Hematopoietic multipotent progenitor cell treated with erythropoietin and hydrocortisone succinate and interleukin-3 and kit ligand, for 4 days (in vitro differentiated cells): ENCODE measurements around the gene MPV17L2.
"Not testable (repeated sequence)": the region's sequence is repeated elsewhere in the genome, so short reads cannot be mapped to it uniquely, and the experiment has no call there.

ENCODE experiments used
- DNase-seq: peaks from one replicate; pipeline ENCODE4 v3.0.0-alpha.2; 2015

Gene MPV17L2

DNA sequence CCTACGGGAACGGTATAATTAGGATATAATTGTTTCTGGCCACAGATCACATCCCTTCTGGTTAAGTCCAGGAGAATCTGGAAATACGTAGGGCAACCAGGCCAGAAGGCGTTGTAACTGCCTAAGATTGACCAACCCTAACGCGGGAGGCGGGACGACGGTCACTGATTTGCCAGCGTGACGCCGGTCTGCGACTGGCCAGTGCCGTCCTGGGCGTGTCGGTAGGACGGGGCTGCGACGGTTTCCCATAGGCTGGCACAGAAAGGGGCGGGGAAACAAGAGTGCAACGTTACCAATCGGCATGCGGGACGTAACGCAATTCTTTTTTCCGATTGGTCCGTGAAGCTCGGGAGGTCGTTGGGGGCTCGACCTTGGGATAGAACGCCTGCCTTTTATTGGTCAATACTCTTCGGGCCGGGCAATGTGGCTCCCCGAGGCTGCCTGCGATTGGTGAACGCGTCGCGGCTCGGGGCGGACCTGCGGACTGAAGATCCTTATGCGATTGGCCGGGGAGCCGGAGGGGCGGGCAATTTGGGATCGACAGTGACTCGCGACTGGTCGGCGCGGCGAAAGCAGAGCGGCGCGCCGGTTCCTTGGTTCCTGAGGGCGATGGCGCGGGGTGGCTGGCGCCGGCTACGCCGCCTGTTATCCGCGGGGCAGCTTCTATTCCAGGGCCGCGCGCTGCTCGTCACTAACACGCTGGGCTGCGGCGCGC, at the start of gene MPV17L2:
Gene MPV17L2 (plus strand): TSS at position 546 of the 715 bp plus-strand sequence. CDS start 64 bp downstream, at position 610.
- peak; percentile 100 for DNase-seq

DNA sequence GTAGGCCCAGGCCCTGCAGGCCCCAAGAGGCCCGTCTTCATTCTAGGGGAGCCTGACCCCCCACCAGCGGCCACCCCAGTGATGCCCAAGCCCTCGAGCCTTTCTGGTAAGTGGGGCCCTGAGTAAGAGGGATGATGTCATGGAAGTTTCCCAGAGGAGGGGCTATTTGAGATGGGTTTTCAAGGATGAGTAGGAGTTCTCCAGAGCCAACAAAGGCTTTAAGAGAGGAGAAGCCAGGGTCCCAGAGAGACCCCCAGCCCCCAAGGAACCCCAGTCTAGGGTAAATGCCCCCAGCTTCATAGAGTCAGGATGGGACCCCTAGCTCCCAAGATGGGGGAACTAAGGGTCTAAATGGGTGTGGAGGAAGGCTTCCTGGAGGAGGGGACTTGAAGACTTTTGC, 49.1 kb upstream of the MPV17L2 start:
- no peak for DNase-seq

DNA sequence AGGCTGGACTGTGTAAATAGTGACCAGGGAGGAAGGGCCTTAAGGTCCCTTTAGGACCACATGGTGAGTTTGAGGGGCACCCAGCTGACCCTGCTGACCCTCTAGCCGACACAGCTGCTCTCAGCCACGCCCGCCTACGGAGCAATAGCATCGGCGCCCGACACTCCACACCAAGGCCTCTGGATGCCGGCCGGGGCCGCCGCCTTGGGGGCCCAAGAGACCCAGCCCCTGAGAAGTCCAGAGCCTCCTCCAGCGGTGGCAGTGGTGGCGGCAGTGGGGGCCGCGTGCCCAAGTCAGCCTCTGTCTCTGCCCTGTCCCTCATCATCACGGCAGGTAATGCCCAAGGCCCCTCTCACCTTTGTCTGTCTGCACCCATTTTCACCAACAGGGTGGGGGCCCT, 48.7 kb upstream of the MPV17L2 start:
- DNase-seq = no peak

DNA sequence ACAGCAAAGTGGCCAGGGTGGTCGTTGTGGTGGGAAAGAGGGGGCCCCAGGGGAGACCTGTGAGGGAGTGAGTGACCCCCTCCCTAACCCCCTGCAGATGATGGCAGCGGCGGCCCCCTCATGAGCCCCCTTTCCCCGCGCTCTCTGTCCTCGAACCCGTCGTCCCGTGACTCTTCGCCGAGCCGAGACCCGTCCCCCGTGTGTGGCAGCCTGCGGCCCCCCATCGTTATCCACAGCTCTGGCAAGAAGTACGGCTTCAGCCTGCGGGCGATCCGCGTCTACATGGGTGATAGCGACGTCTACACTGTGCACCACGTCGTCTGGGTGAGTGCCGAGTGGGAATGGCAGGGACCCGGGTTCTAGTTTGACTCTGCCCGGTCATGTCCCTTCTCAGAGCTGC, 48.1 kb upstream of the MPV17L2 start:
- DNase-seq = no peak

DNA sequence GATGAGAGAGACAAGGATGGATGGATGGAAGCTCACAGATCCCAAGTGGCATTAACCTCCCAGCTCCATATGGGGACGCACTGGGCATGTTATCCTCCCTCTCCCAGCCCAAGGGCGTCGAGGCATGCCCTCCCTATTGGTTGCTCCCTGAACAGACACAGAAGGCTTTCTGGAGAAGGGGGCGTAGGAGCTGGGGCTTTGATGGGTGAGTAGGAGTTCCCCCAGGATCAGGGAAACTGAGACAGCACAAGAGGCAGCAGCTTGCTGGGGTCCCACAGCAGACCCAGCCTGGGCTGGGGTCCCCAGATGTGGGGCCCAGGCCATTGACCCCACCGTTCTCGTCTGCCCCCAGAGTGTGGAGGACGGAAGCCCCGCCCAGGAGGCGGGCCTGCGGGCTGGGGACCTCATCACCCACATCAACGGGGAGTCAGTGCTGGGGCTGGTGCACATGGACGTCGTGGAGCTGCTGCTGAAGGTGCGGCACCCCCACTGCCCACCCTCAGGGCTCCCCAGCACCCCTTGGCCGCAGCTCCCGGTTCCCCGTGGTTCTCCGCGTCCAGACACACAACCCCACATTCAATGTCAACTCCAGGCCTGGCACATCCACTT, 47.5 kb upstream of the MPV17L2 start:
- no peak for DNase-seq

DNA sequence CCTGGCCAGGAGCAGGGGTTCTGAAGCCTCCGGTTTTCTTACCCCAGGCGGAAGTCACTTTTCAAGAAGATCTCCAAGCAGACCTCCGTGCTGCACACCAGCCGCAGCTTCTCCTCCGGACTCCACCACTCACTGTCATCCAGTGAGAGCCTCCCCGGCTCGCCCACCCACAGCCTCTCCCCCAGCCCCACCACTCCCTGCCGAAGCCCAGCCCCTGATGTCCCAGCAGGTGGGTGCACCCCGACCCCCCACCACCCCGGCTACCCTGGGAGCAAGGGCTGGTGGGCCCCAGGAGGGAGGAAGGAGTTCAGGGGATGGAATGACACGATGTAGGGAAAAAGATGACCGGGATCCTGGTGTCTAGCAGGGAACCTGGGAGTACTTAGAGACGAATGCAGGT, 45.6 kb upstream of the MPV17L2 start:
- no peak for DNase-seq

DNA sequence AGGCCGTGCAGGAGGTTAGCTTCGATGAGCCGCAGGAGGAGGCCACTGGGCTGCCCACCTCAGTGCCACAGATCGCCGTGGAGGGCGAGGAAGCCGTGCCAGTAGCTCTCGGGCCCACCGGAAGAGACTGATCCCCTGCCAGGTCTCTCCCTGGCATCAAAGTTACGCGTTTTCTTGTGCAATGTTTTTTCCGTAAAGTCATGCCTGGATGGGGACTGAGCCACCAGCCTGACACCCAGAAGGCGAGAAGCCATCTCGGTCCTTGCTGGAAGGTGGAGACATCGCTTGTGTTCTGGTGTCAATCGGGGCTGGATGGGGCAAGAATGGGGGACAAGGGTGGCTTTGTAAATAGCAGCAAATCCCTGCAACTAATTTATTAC, 43.4 kb upstream of the MPV17L2 start:
- DNase-seq = no peak

DNA sequence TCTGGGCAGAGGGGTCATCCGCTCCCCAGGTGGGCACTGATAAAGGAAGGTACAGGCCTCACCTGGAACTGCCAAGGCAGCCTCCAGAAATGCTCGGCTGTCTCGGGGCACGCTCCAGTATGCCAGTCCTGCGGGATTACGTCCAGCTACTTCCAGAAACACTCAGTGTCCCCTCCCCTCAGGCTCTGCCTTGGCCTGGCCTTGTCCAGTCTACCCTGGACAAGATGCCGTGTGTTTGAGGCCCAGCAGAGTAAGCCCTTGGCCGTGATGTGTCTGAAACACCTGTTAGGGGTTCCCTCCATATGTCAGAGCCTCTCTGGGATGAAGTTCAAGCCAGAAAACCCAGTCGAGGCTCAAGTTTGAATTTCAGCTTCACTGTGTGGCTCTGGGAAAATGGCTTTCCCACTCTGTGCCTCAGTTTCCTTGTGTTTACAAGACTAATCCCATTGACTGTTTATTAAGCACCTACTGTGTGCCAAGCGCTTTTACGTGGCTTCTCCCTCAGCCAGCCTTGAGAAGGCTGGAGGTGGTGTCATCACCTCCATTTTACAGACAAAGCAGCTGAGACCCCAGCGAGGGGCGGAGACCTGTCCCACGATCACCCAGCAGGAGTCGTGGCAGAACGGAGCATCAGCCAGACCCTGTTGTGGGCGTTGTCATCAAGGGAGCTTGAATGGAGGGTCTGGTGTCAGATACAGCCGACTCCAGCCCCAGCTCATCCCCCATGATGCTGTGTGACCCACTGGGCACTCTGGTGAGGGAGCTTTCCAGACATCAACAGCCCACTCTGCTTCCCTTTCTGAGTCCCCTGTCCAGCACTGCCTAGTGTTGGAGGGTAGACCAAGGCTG, 42.0 kb upstream of the MPV17L2 start:
- no peak for DNase-seq

DNA sequence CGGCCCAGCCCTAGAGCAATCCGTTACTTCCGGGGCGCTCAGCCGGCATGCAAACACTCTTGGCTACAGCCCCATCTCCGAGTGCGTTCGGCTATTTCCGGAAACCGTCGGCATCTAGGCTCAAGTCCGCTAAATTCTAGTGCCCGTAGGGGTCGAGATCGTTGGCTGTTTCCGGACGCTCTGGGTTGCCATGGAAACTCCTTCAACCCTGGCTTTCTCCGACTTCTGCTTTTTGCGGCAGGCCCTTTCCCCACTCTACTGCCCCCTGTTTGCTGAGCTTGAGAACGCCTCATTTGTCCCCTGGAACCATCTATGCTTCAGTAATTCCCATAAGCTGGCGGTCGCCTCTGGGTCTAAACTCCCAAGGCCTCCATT, 40.6 kb upstream of the MPV17L2 start:
- peak; percentile 100 for DNase-seq

DNA sequence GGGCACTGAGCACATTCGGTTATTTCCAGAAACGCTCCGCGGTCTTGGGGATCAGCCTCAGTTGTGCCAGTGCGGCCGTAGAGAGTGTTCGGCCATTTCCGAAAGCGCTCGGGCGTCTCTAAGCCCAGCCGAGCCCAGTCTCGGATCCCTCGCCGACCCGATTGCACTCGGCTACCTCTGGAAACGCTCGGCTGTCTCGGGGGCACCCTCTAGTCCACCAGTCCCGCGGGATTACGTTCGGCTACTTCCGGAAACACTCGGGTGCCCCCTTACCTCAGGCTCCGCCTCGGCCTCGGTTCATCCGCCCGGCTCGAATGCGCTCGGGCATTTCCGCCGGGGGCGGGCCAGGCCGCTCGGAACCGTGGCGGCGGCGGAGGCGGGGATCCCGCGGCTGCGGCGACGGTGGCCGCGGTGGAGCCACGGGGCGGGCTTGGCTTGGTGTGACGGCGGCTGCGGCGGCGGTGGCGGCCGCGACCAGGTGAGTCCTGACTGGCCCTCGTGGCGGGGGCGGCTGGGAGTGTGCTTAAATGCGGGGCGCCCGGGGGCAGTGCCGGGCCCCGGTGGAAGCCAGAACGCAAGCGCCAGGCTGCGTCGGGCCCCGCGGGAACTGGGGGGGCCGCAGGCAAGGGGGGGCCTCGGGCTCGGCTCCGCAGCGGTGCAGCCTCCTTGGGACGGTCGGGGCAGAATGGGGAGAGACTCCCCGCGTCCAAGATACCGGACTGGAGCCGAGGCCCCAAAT, 40.0 kb upstream of the MPV17L2 start, which contains the start of gene PIK3R2:
Gene PIK3R2 (plus strand): TSS at position 347 of the 739 bp plus-strand sequence. CDS start 2,717 bp downstream, outside the sequence.
- DNase-seq = peak; percentile 100

DNA sequence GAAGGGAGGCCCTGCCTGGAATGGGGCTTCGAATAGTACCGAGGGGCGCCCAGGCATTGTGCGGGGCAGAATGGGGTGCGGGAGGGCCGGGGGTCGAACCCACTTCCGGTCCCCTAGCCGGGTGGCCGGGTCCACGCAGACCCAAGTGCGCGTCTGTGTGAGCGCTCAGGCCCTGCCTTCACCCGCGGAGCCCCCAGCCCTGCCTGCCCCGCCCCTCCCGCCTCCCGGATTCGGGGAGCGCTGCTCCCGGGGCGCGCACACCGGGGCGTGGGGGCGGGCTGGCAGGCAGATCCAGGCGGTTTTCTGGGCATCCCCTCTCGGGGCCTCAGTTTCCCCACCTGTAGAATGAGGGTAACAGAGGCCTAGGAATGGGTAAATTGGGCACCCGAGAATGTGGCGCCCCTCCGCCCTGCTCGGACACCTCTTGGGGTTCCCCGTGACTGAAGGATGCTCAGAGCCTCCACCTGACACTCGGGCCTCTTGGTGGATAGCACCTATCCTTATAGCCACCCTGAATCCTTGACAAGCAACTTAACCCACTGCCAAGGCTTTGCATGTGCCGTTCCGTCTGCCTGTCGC, 39.4 kb upstream of the MPV17L2 start:
- peak; percentile 65 for DNase-seq

DNA sequence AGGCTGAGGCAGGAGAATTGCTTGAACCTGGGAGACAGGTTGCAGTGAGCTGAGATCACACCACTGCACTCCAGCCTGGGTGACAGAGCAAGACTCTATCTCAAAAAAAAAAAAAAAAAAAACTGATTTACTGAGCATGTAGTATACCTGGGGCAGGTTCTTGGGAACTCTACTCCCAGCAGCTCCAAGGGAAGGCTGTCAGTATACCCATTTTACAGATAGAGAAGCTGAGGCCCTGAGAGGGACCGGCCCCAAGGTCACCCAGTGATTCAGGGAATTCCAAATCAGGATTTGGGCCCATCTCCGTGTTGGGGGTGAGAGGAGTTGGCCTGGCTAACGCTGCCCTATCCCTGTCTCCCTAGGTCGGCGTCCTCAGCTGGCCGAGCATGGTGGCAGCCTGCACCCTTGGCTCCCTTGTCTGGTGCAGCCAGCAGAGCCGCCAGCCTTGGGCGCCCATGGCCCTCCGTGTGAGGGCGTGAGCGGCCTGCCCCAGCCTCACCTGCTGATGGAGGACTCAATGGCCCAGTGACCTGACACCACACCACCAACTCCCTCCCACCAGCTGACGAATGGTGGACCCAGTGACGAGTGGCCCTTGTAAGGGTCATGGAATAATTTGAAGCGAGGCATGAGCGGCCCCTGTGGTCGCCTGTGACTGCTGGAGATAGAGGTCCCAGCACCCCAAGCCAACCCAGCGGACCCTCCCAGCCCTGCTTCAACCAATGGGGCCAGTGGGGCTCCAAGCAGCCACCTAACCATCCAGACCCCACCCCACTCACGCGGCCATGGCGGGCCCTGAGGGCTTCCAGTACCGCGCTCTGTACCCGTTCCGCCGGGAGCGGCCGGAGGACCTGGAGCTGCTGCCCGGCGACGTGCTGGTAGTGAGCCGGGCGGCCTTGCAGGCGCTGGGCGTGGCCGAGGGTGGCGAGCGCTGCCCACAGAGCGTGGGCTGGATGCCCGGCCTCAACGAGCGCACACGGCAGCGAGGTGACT, 37.6 kb upstream of the MPV17L2 start:
- no peak for DNase-seq

DNA sequence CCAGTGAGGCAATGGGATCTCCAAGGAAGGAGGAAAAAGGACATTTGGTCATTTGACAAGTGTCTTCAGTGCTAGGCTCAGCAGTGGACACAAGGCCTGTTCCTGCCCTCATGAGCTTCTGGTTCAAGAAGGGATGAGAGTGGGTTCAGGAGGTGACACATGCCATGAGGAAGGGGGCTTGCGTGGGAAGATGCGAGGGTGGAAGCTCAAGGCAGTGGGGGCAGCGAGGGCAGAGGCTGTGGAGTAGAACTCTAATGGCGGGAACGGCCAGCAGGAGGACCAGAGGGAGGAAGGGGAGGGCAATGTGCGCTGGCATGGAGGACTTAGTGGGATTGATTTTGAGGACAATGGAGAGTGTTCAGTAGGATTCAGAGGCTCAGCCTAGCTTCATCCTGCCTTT, 36.8 kb upstream of the MPV17L2 start:
- DNase-seq = no peak

DNA sequence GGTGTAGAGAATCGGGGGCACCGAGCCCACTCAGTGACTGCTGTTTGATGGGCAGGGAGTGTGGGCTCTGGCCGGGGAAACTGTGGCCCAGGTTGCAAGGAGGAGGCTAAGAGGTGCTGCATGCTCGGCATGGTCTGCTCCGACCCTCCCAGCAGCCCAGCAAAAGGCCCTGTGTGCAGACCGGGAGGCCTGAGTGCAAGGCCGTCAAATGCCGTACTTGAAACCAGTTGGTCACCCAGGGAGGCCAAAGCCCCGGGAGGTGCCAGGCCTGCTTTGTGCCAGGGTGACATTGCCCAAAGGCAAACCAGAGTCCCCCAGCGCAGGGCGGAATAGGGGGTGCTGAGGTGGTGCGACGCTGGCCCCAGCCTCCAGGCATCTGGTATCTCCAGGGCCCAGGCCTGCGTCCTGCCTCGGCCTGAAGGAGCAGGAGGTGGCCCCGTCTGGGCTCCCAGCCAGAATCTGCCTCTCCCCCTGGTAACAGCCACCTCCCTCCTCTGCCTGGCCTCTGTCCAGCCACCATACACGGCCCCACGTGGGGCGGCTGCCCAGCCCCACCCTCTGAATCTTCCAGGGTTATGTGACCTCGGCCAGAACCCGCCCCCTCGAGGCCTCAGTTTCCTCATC, 36.1 kb upstream of the MPV17L2 start:
- DNase-seq = peak; percentile 98

DNA sequence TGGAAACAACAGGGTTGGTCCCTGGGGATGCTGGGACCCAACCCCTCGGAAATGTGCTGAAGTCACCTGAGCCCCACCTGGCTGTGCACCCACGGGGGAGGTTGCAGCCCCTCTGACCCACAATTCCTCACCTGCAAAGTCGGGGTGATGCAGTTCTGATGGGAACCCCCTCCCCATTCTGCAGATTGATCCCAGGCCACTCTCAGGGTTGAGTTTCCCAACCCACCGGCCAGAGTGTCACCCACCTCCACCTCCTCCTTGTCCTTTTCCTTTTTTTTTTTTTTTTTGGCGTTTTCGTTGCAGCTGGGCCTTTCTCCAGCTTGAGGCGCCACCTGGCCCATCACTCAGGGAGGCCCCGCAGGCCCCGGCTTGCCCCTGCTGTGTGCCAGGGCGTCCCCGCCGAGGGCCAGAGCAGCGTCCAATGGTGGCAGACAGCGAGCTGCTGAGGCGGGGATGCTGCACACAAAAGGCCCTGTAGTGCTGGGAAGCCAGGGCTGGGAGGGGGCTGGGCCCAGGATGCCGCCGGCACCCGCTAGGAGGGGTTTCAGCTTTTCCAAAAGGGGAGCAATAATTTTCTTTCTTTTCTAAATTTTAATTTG, 35.5 kb upstream of the MPV17L2 start:
- DNase-seq = peak; percentile 55

DNA sequence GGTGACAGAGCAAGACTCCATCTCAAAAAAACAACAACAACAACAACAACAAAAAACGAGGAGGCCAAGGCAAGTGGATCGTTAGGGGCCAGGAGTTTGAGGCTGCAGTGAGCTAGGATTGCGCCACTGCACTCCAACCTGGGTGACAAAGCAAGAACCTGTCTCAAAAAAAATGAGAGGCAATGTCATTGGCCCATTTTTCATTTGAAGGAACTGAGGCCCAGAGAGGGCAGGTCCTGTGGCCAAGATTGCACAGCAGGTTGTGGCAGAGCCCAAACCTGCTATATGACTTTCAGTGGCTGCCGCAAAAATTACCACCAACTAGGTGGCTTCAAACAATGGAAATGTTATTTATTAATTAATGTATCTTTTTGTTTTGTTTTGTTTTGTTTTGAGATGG, 34.6 kb upstream of the MPV17L2 start:
- no peak for DNase-seq

DNA sequence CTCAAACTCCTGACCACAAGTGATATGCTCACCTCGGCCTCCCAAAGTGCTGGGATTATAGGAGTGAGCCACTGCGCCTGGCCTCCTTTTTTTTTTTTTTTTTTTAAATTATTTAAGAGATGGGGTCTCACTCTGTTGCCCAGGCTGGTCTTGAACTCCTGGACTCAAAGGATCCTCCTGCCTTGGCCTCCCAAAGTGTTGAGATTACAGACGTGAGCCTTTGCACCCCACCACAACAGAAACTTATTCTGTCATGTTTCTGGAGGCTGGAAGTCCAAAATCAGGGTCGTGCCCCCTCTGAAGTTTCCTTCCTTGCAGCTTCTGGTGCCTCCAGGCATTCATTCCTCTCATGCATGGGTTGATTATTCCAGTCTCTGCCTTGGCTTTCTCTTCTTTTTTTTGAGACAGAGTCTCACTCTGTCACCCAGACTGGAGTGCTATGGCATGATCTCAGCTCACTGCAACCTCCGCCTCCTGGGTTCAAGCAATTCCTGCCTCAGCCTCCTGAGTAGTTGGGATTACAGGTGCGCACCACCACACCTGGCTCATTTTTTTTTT, 33.9 kb upstream of the MPV17L2 start:
- not testable (repeated sequence) for DNase-seq

DNA sequence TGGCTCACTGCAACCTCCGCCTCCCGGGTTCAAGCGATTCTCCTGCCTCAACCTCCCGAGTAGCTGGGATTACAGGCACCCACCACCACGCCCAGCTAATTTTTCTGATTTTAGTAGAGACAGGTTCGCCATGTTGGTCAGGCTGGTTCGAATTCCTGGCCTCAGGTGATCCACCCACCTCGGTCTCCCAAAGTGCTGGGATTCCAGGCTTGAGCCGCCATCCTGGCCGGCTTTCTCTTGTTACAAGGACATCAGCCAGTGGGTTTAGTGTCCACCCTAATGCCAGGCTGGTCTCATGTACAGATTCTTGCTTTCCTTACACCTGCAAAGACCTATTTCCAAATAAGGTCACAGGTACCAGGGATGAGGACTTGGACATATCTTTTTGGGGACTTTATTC, 33.2 kb upstream of the MPV17L2 start:
- no peak for DNase-seq

DNA sequence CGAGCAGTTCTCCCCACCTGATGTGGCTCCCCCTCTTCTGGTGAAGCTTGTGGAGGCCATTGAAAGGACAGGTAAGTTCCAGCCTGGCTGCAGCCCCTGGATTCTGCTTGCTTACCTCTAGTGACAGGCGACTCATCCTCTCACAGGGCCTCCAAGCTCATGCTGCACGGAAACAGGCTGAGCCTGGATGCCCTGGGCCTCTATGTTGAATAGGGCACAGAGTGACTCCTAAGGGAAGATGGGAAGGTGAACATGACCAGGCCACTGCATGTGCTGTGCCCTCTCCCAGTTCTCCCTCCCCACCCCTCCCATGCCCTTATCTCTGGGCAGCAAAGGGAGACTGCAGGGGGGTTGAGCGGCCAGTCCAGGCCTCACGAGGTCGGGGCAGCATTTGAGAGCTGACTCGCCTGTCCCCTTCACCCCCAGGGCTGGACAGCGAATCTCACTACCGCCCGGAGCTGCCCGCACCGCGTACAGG, 32.5 kb upstream of the MPV17L2 start:
- peak; percentile 77 for DNase-seq
